M059J (cell line): ENCODE measurements around the gene TIAL1. TPM values are rescaled to one million over a fixed set of nuclear protein-coding genes. Genes with fewer than 3 reads are reported as not detected.
A peak's percentile ranks its signal among the peaks of the same experiment; 100 is the strongest.
"Not testable (repeated sequence)": the region's sequence is repeated elsewhere in the genome, so short reads cannot be mapped to it uniquely, and the experiment has no call there.

Experiments
- DNase-seq: peaks from one replicate; pipeline ENCODE4 v3.0.0-alpha.2; 2012; ENCODE audit warnings: low read depth
- total RNA-seq: library from RNA; depleted of rRNA; stranded (reverse); fragments of >200 nt; shearing (Covaris generic); gene quantifications from 2 replicates; pipeline ENCODE4 v1.2.3, GENCODE V29; 2014

The TIAL1 gene
- total RNA-seq, 1 experiment from 2014 or later: 47.6 TPM

- no peak for DNase-seq
Observed at GRCh38 chr10:119549247-119549999, 47.3 kb downstream of the TIAL1 start.

GRCh38 chr10:119546009-119546408 is 50.8 kb downstream of the TIAL1 start:
- DNase-seq: peak; percentile 21

GRCh38 chr10:119545310-119545709 is 51.5 kb downstream of the TIAL1 start:
- no peak for DNase-seq

- DNase-seq: no peak
Observed at GRCh38 chr10:119543814-119544642, 52.7 kb downstream of the TIAL1 start.

- peak; percentile 53 for DNase-seq
Observed at GRCh38 chr10:119542988-119543813, 53.6 kb downstream of the TIAL1 start.

GRCh38 chr10:119542357-119542987 is 54.3 kb downstream of the TIAL1 start, which contains the start of gene RGS10:
Gene RGS10, minus strand, starts transcription at chr10:119542719. Its CDS starts 81 bp downstream, at chr10:119542638.
- peak; percentile 73 for DNase-seq

GRCh38 chr10:119541459-119542356 is 55.1 kb downstream of the TIAL1 start:
- no peak for DNase-seq

GRCh38 chr10:119541046-119541445 is 55.7 kb downstream of the TIAL1 start:
- no peak for DNase-seq

- no peak for DNase-seq
Observed at GRCh38 chr10:119540038-119540437, 56.7 kb downstream of the TIAL1 start.

GRCh38 chr10:119539359-119539825 is 57.4 kb downstream of the TIAL1 start:
- DNase-seq: no peak

GRCh38 chr10:119538632-119539358 is 58.0 kb downstream of the TIAL1 start:
- DNase-seq: no peak

- DNase-seq: no peak
Observed at GRCh38 chr10:119537953-119538630, 58.7 kb downstream of the TIAL1 start.

- DNase-seq: no peak
Observed at GRCh38 chr10:119536508-119537025, 60.2 kb downstream of the TIAL1 start.

GRCh38 chr10:119535837-119536507 is 60.8 kb downstream of the TIAL1 start:
- DNase-seq: no peak

- DNase-seq: no peak
Observed at GRCh38 chr10:119535305-119535704, 61.5 kb downstream of the TIAL1 start.

- no peak for DNase-seq
Observed at GRCh38 chr10:119533473-119533872, 63.3 kb downstream of the TIAL1 start.

- DNase-seq: not testable (repeated sequence)
Observed at GRCh38 chr10:119532791-119533190, 64.0 kb downstream of the TIAL1 start.

GRCh38 chr10:119532251-119532650 is 64.5 kb downstream of the TIAL1 start:
- DNase-seq: not testable (repeated sequence)
